Epithelial cell of esophagus (primary cell): ENCODE data around the gene R3HDM4.
"Not testable (repeated sequence)": the region's sequence is repeated elsewhere in the genome, so short reads cannot be mapped to it uniquely, and the experiment has no call there.

Experiments used
- DNase-seq: peaks from one replicate; pipeline ENCODE4 v3.0.0; 2010; ENCODE audit warnings: low read depth
- H3K4me3 ChIP-seq: 2 replicates; pipeline ENCODE4 v1.5.1; 2011; ENCODE audit warnings: mild to moderate bottlenecking, low read length, control low read depth
- CTCF ChIP-seq: IDR thresholded peaks from 2 replicates; pipeline ENCODE4 v1.5.1; 2011; ENCODE audit warnings: low read depth, mild to moderate bottlenecking, low read length, control low read depth, inconsistent platforms; ENCODE audit not compliant: insufficient read depth; ENCODE audit errors: missing control alignments

The R3HDM4 gene

DNA sequence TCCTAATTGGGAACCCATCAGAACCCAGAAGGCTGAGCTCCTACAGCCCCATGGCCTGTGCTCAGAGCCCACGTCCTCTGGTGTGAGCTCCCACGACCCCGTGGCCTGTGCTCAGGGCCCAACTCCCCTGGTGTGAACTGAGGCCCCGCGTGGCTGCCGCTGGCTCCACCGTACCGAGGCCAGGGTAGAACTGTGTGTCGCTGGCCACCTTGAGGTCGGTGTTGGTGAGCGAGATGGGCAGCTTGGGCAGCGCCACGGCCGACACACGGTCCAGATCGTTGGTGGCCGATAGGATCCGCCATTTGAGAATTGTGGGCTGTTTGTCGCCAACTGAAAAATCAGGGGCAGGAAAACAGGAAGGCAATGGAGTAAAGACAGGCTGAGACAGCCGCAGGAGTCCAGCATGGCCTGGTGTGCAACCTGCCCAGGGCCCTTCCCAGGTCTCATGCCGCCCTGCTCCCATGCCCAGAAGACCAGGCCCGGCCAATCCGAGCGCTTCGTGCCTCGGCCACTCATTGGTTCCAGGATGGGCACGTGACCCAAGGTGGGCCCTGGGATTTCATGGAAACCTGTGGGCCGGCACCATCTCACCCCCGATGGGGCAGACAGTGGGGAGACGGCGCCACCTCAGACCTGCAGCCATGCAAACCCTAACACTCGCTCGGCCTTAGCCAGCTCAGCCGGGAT is 31.5 kb downstream of the R3HDM4 start:
- no peak for DNase-seq
- no peak overlapping the region for H3K4me3 ChIP-seq
- TF ChIP-seq CTCF: no peak

DNA sequence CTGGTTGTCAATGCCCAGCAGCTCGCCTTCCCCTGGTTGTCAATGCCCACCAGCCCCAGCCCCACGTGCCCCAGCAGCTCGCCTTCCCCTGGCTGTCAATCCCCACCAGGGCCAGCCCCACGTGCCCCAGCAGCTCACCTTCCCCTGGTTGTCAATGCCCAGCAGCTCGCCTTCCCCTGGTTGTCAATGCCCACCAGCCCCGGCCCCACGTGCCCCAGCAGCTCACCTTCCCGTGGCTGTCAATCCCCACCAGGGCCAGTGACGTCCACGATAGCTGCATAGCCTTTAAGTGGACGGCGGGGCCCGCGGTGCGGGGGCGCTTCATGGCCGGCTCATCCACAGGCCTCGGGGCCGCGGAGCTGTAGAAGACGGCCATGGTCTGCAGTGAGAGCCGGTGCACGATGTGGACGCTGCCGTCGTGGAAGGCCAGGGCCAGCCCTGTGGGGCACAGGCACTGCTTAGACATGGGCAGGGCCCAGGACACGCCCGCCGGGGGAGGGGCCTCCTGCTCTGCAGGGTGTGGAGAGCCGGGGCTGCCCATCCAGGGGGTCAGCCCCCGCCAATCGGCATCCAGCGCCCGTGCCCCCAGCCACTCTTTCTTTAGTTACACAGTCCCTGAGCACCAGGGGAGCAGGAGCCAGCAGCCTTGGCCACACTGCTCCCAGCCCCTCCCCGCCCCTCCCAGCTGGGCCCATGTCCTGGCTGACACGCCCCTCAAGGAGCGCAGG is 33.1 kb downstream of the R3HDM4 start:
- DNase-seq: no peak
- no peak for TF ChIP-seq CTCF
- H3K4me3 ChIP-seq: no peak overlapping the region

GRCh38 chr19:878751-879561 is 34.1 kb downstream of the R3HDM4 start:
- not testable (repeated sequence) for H3K4me3 ChIP-seq, DNase-seq

DNA sequence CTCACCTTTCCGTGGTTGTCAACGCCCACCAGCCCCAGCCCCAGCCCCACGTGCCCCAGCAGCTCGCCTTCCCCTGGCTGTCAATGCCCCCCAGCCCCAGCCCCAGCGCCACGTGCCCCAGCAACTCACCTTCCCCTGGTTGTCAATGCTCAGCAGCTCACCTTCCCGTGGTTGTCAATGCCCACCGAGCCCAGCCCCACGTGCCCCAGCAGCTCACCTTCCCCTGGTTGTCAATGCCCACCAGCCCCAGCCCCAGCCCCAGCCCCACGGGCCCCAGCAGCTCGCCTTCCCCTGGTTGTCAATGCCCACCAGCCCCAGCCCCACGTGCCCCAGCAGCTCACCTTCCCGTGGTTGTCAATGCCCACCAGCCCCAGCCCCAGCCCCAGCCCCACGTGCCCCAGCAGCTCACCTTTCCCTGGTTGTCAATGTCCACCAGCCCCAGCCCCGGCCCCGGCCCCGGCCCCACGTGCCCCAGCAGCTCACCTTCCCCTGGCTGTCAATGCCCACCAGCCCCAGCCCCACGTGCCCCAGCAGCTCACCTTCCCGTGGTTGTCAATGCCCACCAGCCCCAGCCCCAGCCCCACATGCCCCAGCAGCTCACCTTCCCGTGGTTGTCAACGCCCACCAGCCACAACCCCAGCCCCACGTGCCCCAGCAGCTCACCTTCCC is 34.9 kb downstream of the R3HDM4 start:
- DNase-seq, H3K4me3 ChIP-seq: not testable (repeated sequence)

- H3K4me3 ChIP-seq: no peak overlapping the region
- DNase-seq: no peak
- TF ChIP-seq CTCF: no peak
Observed at GRCh38 chr19:876780-877314, 36.2 kb downstream of the R3HDM4 start.

DNA sequence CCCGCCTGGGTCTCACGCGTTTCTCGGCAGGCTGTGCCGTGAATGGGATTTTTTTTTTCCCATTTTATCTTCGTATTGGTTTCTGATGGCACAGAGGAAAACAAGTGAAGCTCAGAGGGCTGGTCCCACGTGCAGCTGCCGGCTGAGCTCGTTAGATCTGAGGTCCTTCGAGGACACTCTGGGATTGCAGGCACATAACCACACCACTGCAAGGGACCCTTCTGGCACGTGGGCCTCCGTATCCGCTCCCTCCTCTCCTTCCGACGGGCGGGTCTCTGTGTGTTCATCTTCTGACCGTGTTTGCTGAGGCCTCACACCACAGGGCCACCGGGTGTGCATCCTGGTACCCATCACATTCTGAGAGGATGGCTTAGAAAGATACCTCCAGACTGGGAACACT is 36.9 kb downstream of the R3HDM4 start:
- no peak for DNase-seq
- no peak for TF ChIP-seq CTCF
- no peak overlapping the region for H3K4me3 ChIP-seq

DNA sequence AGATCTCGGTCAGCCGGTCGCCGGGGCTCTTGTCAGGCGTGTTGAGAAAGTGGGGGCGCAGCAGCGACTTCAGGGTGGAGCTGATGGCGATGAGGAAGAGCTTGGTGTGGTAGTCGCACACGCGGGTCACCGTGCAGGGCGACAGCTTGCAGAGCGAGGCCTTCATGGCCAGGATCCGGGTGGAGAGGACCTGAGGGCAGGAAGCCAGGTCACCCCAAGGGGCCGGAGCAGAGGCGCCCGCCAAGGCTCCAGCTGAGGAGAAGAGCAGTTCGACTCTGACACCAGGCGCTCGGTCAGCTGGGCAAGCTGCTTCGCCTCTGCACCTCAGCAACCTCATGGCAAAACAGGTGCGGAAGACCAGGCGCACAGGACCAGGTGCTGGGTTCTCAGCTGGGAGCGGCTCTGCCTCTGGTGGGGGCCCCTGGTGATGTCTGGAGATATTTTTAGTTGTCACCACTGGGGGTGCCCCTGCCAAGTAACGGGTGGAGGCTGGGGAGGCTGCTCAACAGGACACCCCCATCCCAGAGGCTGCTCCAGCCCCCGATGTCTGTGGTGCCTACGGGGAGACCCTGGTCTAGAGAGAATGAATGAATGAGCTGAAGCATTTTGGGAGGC is 37.6 kb downstream of the R3HDM4 start:
- no peak for TF ChIP-seq CTCF
- DNase-seq: no peak
- no peak overlapping the region for H3K4me3 ChIP-seq
